Neuronal stem cell (in vitro differentiated cells): Measurements from ENCODE around the gene ACSM6.
"Not testable (repeated sequence)": the region's sequence is repeated elsewhere in the genome, so short reads cannot be mapped to it uniquely, and the experiment has no call there.

Experiments used
- DNase-seq: peaks from one replicate; pipeline ENCODE4 v3.0.0-alpha.2; 2013; ENCODE audit warnings: low spot score
- H2AFZ ChIP-seq: one replicate; pipeline ENCODE4 v1.6.1; 2013; ENCODE audit warnings: mild to moderate bottlenecking, low read length, inconsistent platforms
- H2AK5ac ChIP-seq: 2 replicates; pipeline ENCODE4 v1.6.1; 2013; ENCODE audit warnings: low read depth, mild to moderate bottlenecking, inconsistent platforms, low read length, moderate library complexity, mixed read lengths
- H2BK120ac ChIP-seq: 2 replicates; pipeline ENCODE4 v1.6.1; 2013; ENCODE audit warnings: low read depth, mild to moderate bottlenecking, inconsistent platforms, low read length, moderate library complexity, mixed read lengths
- H2BK12ac ChIP-seq: one replicate; pipeline ENCODE4 v1.6.1; 2013; ENCODE audit warnings: low read length, inconsistent platforms
- H2BK15ac ChIP-seq: 2 replicates; pipeline ENCODE4 v1.6.1; 2013; ENCODE audit warnings: mild to moderate bottlenecking, low read length, inconsistent platforms, mixed read lengths
- H2BK5ac ChIP-seq: one replicate; pipeline ENCODE4 v1.6.1; 2013; ENCODE audit warnings: inconsistent platforms, mild to moderate bottlenecking, low read length, moderate library complexity
- H3K14ac ChIP-seq: one replicate; pipeline ENCODE4 v1.6.1; 2013; ENCODE audit warnings: low read length, inconsistent platforms
- H3K18ac ChIP-seq: 2 replicates; pipeline ENCODE4 v1.6.1; 2013; ENCODE audit warnings: low read length, inconsistent platforms
- H3K23ac ChIP-seq: 2 replicates; pipeline ENCODE4 v1.6.1; 2013; ENCODE audit warnings: low read depth, mild to moderate bottlenecking, mixed read lengths, low read length, inconsistent platforms; ENCODE audit not compliant: poor library complexity
- H3K27ac ChIP-seq: replicated peaks from 3 replicates; pipeline ENCODE4 v1.5.1; 2013; ENCODE audit warnings: low read length, inconsistent platforms
- H3K27me3 ChIP-seq, 3 experiments: 2 replicates each; pipeline ENCODE4 v1.6.1; 2013; ENCODE audit warnings: low read length in 3 of 3, mild to moderate bottlenecking in 2 of 3, inconsistent platforms in 1 of 3, low read depth in 1 of 3, mixed read lengths in 1 of 3, moderate library complexity in 1 of 3; ENCODE audit not compliant: control insufficient read depth in 3 of 3, insufficient read depth in 3 of 3
- H3K36me3 ChIP-seq, 2 donors: replicated peaks in 1 of 2; 2 replicates each; pipeline ENCODE4 v1.6.1; 2013; ENCODE audit warnings: low read length in 2 of 2; ENCODE audit not compliant: control insufficient read depth in 2 of 2, insufficient read depth in 2 of 2
- H3K4ac ChIP-seq: 2 replicates; pipeline ENCODE4 v1.6.1; 2013; ENCODE audit warnings: inconsistent platforms, mild to moderate bottlenecking, low read length, moderate library complexity
- H3K4me1 ChIP-seq, 2 donors: 1 replicate in 1 of 2; 2 replicates in 1 of 2; pipeline ENCODE4 v1.6.1; 2013; ENCODE audit warnings: low read length in 2 of 2, low read depth in 1 of 2; ENCODE audit not compliant: control insufficient read depth in 2 of 2, insufficient read depth in 1 of 2
- H3K4me2 ChIP-seq: one replicate; pipeline ENCODE4 v1.6.1; 2013; ENCODE audit warnings: mild to moderate bottlenecking, low read length, inconsistent platforms; ENCODE audit not compliant: insufficient read depth, poor library complexity, severe bottlenecking
- H3K4me3 ChIP-seq, 2 donors: 2 replicates each; pipeline ENCODE4 v1.5.1; 2013; ENCODE audit warnings: low read length in 2 of 2, mild to moderate bottlenecking in 2 of 2, inconsistent platforms in 1 of 2, moderate library complexity in 1 of 2
- H3K79me1 ChIP-seq: one replicate; pipeline ENCODE4 v1.6.1; 2013; ENCODE audit warnings: low read depth, mild to moderate bottlenecking, inconsistent platforms, low read length, moderate library complexity
- H3K9ac ChIP-seq: one replicate; pipeline ENCODE4 v1.6.1; 2013; ENCODE audit warnings: mild to moderate bottlenecking, low read depth, low read length, inconsistent platforms; ENCODE audit not compliant: poor library complexity
- H3K9me3 ChIP-seq, 2 donors: replicated peaks in 1 of 2; 2 replicates each; pipeline versions ENCODE3 to v1.6.1; 2013; ENCODE audit warnings: low read length in 2 of 2, mild to moderate bottlenecking in 2 of 2, inconsistent platforms in 1 of 2, low read depth in 1 of 2, mixed read lengths in 1 of 2, moderate library complexity in 1 of 2; ENCODE audit not compliant: control insufficient read depth in 2 of 2, insufficient read depth in 1 of 2
- H4K8ac ChIP-seq: one replicate; pipeline ENCODE4 v1.6.1; 2013; ENCODE audit warnings: low read depth, mild to moderate bottlenecking, inconsistent platforms, low read length, moderate library complexity
- H4K91ac ChIP-seq: one replicate; pipeline ENCODE4 v1.6.1; 2013; ENCODE audit warnings: low read length, low read depth, mild to moderate bottlenecking, inconsistent platforms; ENCODE audit not compliant: poor library complexity
- WGBS, 2 donors: extraction: QIAGEN DNeasy Blood & Tissue Kit; methylation state at CpG; one replicate each; pipeline ENCODE4 v1.1.7; 2013; ENCODE audit warnings: missing lambda C conversion rate in 2 of 2, mixed read lengths in 1 of 2; ENCODE audit not compliant: insufficient read length in 2 of 2, insufficient replicate concordance in 1 of 2; ENCODE audit errors: extremely low coverage in 2 of 2; 5-methylcytosine and 5-hydroxymethylcytosine counted together

ACSM6 gene

DNA sequence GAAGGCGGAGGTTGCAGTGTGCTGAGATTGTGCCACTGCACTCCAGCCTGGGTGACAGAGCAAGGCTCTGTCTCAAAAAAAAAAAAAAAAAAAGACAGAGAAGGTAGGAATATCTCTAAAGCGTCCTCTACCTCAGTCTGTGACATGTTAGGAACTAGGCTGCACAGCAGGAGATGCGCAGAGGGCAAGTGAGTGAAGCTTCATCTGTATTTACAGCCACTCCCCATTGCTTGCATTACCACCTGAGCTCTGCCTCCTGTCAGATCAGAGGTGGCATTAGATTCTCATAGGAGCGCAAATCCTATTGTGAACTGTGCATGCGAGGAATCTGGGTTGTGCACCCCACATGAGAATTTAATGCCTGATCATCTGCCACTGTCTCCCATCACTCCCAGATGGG, 8.8 kb downstream of the ACSM6 start:
- H4K8ac ChIP-seq, H3K9me3 ChIP-seq, H3K27ac ChIP-seq, H3K4me2 ChIP-seq, H3K36me3 ChIP-seq, H3K27me3 ChIP-seq, H2BK120ac ChIP-seq, H3K4me1 ChIP-seq, H3K4me3 ChIP-seq, H3K14ac ChIP-seq, H3K9ac ChIP-seq, H3K79me1 ChIP-seq, H4K91ac ChIP-seq, H3K18ac ChIP-seq, DNase-seq, H2BK15ac ChIP-seq, H3K4ac ChIP-seq, H3K23ac ChIP-seq, H2BK12ac ChIP-seq, H2BK5ac ChIP-seq, H2AK5ac ChIP-seq, H2AFZ ChIP-seq: not testable (repeated sequence)
- no CpG with 5 or more reads among the region's 5 CpGs for WGBS, 2 donors

DNA sequence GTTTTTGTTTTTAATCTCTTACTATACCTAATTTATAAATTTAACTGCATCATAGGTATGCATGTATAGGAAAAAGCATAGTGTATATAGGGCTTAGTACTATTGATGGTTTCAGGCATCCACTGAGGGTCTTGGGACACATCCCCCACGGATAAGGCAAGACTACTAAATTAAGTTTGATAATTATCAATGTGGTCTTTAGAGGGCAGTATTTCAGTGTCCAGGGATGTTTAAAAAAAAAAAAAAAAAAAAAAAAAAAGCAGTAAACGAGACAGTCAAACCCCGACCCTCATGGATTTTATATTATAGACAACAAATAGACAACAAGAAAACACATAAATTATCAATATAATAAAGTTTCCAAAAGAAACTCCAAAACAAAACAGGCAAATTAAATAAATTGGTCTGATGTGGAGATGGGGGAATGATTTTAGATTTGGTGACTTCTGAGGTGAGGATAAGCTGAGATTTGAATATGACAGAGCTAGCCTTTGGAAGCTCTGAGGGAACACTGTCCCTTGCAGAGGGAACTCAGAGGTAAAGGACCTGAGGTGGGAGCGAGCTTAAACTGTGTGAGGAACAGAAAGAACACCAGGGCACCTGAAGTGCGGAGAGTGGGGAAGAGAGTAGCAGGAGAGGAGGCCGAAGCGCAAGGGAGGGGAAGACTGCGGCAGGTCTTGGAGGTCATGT, 14.8 kb downstream of the ACSM6 start:
- no peak overlapping the region for H2AK5ac ChIP-seq
- H3K27me3 ChIP-seq, result no peaks in the 10 kb centered on the region
- H3K9me3 ChIP-seq, result no peaks in the 10 kb centered on the region
- no peak overlapping the region for H3K9ac ChIP-seq
- peak overlapping the region; percentile 48 for H2AFZ ChIP-seq
- no peak overlapping the region for H2BK5ac ChIP-seq
- H3K4ac ChIP-seq, result no peak overlapping the region
- no peak overlapping the region for H3K14ac ChIP-seq
- no peak overlapping the region for H3K4me3 ChIP-seq
- no peak overlapping the region for H2BK12ac ChIP-seq
- H3K36me3 ChIP-seq, result no peaks in the 10 kb centered on the region
- H4K91ac ChIP-seq, result no peak overlapping the region
- H3K79me1 ChIP-seq, result no peaks in the 10 kb centered on the region
- DNase-seq, result no peak
- no peak overlapping the region for H3K27ac ChIP-seq
- no peak overlapping the region for H3K23ac ChIP-seq
- H4K8ac ChIP-seq, result no peak overlapping the region
- H3K18ac ChIP-seq, result no peak overlapping the region
- no peak overlapping the region for H2BK15ac ChIP-seq
- no peak overlapping the region for H2BK120ac ChIP-seq
- H3K4me2 ChIP-seq, result no peak overlapping the region
- H3K4me1 ChIP-seq, result peaks cover 0 to 1% of the 10 kb centered on the region in 2 donors
- no CpG with 5 or more reads among the region's 8 CpGs for WGBS, 2 donors

DNA sequence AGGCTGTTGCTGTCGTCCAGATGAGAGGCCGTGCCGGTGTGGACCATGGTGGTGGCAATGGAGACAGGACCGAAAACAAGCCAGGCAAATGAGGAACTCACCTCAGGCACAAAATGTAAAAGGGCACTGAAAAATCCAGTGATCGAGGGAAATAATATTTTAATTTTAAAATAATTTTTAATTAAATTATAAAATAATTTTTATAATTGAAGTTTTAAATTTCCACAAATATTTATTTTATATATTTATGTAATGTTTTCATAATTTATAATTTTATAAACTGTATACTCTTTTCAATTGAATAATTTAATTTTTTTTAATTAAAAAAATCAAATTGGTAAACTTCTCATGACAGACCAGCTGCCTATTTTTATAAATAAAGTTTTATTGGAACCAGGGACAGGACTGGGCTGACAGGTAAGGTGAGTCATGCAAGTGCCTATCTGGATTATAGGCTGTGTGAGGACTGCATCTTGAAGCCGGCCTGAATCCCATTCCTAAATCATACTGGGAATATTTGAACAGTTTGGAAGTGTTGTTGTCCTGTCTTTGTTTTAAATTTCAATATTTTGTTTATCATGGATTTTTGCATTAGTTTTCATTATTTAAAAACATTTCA, 15.6 kb downstream of the ACSM6 start:
- no peak overlapping the region for H2BK120ac ChIP-seq
- H3K9ac ChIP-seq, result no peak overlapping the region
- no peaks in the 10 kb centered on the region for H3K27me3 ChIP-seq
- H2BK12ac ChIP-seq, result no peak overlapping the region
- no peak overlapping the region for H3K23ac ChIP-seq
- H4K8ac ChIP-seq, result no peak overlapping the region
- H3K27ac ChIP-seq, result no peak overlapping the region
- H3K9me3 ChIP-seq, result no peaks in the 10 kb centered on the region
- no peak overlapping the region for H4K91ac ChIP-seq
- H3K18ac ChIP-seq, result no peak overlapping the region
- peaks cover 0 to 1% of the 10 kb centered on the region in 2 donors for H3K4me1 ChIP-seq
- H2AFZ ChIP-seq, result peak overlapping the region; percentile 48
- no peaks in the 10 kb centered on the region for H3K36me3 ChIP-seq
- no peak overlapping the region for H3K4ac ChIP-seq
- DNase-seq, result no peak
- H2AK5ac ChIP-seq, result no peak overlapping the region
- no peak overlapping the region for H2BK5ac ChIP-seq
- H3K79me1 ChIP-seq, result no peaks in the 10 kb centered on the region
- no peak overlapping the region for H3K14ac ChIP-seq
- no CpG with 5 or more reads among the region's 6 CpGs for WGBS, 2 donors
- no peak overlapping the region for H2BK15ac ChIP-seq
- H3K4me3 ChIP-seq, result no peak overlapping the region
- H3K4me2 ChIP-seq, result no peak overlapping the region

DNA sequence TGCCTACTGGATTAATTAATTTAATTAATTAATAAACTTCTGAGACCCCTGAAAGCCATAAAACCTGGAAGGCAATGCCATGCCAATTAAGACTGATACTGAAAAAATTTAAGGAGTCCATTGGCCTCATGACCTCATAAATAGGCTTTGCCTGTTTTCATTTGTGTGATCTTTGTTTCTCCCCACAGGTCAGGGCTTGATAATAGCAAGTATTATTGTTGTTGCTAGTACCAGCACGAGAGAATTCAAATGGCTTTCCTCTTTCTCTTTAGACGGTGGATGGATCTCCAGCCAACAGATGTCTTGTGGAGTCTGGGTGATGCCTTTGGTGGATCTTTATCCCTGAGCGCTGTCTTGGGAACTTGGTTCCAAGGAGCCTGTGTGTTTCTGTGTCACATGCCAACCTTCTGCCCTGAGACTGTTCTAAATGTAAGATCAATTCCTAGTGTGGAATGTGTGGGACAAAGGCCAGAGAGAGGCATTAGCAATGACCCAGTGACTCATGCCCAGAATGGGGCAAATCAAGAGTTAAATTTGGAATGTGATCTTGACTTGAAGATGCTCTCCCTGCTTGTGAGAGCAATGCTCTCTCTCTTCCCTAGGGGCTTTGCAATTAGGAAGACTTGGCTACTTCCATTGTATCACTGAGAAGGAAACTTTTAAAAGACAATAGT, 17.7 kb downstream of the ACSM6 start:
- Histone ChIP-seq H2AFZ (no peak overlapping the region), H3K9me3 (no peaks in the 10 kb centered on the region), H2BK15ac (no peak overlapping the region), H3K4me1 (peaks cover 0 to 1% of the 10 kb centered on the region in 2 donors), H3K23ac (no peak overlapping the region), H2BK5ac (no peak overlapping the region), H3K4me3 (no peak overlapping the region), H3K36me3 (peaks cover 0 to 4% of the 10 kb centered on the region in 2 donors), H3K79me1 (no peaks in the 10 kb centered on the region), H3K14ac (no peak overlapping the region), H3K4ac (no peak overlapping the region), H3K9ac (no peak overlapping the region), H3K27ac (no peak overlapping the region), H3K4me2 (no peak overlapping the region), H4K91ac (no peak overlapping the region), H3K27me3 (no peaks in the 10 kb centered on the region), H2AK5ac (no peak overlapping the region), H4K8ac (no peak overlapping the region), H3K18ac (no peak overlapping the region), H2BK12ac (no peak overlapping the region), H2BK120ac (no peak overlapping the region)
- DNase-seq, result no peak
- WGBS, 2 donors, result no CpG with 5 or more reads among the region's 3 CpGs
